Measurements from ENCODE around the gene NAT14.
"Not testable (repeated sequence)": the region's sequence is repeated elsewhere in the genome, so short reads cannot be mapped to it uniquely, and the experiment has no call there.

NAT14 gene

DNA sequence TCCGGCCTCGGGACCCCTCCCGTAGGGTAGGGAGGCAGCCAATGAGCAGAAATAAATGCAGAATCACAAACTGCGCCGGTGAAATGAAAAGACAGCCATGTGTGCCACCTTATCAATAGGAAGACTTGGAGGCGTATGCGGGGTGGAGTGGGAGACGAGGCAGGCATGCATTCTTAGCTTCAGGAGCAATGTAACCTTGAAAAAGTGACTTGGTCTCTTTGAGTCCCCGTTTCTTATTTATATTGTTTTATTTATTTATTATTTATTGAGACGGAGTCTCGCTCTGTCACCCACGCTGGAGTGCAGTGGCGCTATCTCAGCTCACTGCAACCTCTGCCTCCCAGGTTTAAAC is 19.2 kb downstream of the NAT14 start:
- no peak for DNase-seq

DNA sequence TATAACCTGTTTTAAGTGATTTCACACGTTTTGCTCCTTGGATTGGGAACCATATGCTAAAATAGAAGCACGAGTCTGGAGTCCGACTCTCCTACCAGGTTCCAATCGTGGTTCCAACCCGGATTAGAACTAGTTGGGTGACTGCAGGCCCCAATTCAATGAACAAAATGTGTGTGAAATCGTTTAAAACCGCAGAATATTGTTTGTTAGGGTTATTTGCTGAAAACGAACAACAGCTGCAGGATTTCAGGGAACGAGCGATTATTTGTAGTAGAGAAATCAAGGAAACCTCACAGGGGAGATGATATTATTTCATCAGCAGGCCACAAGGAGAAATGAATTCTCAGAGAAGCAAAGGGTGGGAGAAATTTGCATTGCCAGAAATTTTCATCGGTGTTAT is 20.0 kb downstream of the NAT14 start:
- DNase-seq = no peak

DNA sequence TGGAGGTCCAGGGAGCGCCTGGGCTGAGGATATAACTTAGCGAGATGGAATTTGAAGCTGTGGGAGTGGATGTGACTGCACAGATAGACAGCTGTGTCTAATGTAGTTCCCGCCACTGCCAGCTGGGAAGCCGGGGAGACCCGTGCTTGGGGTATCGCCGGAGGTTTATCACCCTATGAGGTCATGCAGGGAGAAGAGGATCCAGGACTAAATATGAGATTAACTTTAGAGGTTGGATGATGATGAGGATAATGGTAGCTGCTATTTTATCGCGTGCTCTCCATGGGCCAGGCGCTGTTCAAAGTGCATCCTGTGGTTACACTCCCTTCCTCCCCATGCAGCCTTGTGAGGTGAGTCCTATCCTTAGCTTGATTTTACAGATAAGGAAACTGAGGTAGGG is 23.1 kb downstream of the NAT14 start:
- no peak for DNase-seq

DNA sequence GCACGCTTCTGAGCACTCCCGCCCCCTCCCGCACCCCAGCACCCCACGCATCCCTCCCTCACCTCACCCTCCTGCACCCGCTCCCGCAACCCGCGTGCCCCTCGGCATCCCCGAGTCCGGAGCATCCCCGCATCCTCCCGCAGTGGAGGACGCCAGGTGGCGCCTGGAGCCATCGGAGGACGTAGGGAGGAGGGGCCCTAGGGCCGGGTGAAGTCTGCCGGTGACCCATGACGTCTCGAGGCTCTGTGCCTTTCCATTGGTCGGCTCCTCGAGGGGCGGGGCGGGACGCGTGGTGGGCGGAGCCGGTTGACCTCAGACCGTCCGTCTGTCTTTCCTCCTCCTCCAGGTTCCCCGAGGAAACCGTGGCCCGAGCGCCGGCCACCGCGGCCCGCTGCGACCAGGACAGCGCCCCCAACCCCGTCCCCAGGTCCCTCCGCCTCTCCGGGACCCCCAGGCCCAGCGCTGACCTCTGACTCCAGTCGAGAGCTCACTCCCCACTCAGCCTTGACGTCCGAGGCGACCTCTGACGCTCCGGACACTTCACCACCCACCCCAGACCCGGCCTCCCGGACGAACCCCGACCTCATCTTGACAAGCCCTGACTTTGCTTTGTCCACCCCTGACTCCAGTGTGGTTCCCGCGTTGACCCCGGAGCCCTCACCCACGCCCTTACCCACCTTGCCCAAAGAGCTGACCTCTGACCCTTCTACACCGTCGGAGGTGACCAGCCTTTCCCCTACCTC is 32.1 kb downstream of the NAT14 start:
- DNase-seq = peak; percentile 95

DNA sequence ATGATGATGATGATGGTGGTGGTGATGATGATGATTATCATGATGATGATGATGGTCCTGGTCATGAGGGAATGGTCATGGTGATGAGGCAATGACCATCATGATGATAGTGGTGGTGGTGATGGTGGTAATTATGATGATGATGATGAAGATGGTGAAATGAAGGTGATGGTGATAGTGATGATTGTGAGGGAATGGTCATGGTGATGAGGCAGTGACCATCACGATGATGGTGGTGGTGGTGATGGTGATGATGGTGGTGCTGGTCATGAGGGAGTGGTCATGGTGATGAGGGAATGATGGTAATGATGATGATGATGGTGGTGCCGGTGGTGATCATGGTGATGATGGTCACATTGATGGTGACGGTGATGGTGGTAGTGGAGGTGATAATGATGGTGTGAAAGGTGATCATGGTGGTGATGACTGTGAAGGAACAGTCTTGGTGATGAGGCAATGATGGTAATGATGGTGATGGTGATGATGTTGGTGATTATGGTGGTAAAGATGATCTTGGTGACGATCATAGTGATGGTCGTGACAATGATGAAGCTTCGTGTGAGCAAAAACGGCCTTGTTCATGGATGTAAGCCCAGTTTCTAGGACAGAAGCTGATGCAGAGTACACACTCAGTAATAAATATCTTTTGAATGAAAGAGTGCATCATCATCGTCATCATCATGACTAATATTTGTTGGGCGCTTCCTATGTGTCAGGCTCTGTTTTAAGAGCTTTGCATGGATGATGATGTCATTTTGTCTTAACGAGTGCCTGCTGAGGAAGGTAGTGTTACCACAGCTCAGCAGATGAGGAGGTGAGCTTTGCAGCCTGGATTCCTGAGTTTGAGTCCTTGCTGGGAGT is 34.7 kb downstream of the NAT14 start:
- DNase-seq = no peak

DNA sequence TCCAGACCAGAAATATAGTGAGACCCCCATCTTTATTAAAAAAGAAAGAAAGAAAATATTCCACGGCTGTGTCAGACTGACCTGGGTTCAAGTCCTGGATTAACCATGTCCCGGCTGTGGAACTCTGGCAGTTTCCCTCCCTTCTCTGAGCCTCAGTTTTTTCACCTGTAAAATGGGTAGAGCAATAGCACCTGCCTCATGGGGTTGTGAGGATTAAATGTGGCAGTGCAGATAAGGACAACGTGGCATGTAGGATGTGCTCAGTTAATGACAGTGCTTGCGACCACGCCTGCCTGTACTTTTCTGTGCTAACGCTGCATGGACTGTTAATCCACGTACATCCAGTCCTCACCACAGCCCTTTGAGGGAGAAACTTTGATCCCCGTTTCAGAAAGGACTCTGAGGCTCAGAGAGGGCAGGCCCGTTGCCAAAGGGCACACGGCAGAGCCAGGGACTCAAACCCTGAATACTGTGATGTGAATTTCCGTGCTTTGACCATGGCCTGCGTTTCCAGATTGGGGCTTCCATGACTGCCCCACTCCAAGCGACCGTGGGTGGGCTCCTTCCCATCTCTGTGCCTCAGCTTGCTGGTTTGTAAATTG is 35.8 kb downstream of the NAT14 start:
- no peak for DNase-seq

DNA sequence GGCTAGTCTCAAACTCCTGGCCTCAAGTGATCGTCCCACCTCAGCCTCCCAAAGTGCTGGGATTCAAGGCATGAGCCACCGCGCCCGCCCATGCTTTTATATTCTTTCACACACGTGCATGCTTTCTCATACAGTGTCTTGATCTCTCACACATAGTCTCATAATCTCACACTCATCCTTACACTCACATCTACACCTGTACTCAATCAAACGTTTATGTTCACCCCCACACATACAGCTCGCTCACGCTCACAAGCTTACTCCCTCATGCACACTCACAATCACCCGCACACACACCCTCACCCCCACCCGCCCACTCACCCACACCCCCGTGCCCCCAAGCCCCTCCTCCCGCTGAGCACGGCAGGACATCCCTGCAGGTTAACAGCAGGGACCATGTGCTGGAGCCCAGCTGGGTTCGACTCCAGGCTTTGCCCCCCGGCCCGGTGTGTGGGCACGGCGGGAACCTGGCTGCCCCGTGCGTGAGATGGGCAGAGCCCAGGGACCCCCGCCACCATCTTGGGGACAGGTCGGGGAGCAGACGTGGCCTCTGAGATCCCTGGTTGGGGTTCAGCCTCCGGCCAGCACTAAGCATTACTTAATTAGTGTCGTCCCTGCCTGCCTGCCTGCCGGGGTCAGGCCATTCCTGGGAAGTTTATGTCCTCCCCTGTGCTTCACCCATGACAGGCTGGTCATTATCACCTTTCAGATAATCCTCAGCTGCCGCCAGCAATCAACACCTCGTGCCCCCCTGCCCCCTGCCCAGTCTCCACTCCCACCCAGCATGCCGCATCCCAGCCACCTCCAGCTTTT is 40.5 kb downstream of the NAT14 start:
- DNase-seq = no peak

DNA sequence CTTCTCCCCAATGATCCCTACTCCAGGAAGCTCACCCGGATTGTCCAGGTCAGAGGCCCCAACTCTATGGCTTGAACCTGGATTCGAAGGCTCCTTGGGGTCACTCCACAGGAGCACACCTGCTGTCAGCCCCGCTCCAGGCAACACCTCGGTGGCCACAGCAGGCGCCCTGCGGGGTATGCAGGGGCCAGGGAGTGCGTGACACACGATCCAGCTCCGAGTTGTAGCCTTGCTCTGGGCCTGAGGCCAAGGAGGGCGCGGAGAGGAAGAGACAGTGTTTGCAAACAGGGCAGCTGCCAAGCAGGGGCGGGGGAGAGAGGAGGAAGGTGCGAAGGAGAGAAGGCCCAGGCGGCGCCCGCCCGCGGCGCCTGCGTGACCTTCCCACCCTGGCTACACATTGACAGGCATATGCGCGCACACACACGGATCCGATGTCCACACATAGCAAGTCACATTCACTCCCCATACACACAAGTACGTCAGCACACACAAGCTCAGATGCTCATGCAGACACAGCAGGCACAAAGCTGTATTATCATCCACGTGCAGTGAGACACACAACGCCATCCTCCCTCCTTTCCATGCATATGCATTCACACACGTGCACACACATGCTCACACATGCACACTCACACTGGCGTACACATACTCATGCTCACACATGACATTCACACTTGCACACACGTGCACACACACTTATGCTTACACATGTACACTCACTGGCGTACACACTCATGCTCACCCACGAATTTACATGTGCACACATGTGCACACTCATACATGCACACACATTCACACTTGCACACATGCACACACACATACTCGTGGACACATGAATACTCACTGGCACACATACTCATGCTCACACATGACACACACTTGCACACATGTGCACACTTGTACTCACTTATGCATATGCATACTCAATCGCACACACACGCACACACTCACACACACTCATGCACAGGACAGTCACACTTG is 41.5 kb downstream of the NAT14 start:
- DNase-seq = no peak

DNA sequence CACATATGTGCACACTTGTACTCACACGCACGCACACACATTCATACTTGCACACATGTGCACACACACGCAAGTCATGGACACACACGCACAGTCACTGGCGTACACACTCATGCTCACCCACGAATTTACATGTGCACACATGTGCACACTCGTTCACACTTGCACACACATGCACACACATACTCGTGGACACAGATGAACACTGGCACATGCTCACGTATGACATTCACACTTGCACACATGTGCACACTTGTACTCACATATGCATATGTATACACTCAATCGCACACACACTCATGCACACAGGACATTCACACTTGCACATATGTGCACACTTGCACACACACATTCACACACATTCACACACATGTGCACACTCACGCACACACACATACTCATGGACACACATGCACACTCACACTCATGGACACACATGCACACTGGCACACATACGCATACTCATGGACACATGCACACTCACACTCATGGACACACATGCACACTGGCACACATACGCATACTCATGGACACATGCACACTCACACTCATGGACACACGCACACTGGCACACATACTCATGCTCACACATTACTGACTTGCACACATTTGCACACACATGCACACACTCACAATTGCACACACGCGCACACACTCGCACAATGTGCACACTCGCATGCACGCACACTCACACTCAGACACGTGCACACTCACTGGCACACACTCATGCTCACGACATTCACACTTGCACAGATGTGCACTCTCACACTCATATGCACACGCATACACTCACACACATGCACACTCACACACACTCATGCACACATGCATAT is 42.4 kb downstream of the NAT14 start:
- DNase-seq = no peak

DNA sequence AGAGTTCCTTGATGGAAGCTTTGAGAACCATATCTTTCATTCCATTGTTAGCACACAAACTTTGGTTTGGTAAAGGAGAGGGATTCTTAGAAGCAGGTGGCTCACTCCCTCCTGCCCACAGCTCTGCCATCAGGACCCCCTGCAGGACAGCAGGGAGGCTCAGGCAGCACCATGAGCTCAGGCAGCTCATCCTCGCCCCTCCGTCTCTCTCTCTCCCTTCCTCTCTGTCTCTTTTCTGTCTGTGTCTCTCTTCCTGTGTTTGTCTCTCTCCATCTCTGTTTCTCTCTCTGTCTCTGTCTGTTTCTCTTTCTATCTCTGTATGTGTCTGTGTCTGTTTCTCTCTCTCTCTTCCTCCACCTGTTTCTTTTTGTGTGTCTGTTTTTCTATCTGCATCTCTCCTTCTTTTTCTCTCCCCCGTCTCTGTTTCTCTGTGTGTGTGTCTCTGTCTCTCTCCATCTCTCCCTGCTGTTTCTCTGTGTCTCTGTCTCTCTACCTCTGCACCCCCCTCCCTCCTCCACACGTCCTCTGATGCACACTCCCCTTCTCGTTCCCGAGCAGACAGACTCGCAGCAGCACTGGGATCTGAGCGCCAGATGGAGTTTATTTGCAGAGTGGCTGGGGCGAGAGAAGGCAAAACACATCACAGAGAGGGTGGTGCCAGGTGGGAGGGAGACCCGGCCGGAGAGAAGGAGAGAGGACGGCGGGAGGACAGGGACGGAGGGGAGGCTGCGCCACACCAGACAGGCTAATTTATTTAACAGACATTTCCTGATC is 43.2 kb downstream of the NAT14 start:
- no peak for DNase-seq

DNA sequence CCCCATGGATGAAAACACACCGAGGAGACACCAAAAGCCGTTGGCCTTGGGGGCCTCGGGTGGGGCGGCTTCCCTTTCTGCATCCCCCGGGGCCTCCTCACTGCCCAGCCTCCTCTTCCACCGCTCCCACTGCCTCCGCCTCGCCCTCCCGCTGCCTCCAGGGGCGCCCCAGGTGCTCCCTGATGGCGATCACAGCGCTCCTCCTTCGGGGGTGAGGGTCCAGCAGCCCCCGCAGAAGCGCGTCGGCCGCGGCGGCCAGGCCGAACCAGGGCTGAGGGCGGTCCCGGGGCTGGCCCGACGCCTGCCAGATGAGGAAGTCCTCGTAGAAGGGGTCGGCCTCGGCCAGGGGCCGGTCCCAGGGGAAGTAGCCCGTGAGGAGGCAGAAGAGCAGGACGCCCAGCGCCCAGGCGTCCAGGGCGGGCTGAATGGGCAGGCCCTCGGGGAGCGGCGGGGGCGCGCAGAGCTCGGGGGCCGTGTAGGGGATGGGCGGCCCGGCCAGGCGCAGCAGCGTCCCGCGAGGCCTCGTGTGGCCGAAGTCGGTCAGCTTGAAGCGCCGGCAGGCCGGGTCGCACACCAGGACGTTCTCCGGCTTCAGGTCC is 44.7 kb downstream of the NAT14 start:
- no peak for DNase-seq

DNA sequence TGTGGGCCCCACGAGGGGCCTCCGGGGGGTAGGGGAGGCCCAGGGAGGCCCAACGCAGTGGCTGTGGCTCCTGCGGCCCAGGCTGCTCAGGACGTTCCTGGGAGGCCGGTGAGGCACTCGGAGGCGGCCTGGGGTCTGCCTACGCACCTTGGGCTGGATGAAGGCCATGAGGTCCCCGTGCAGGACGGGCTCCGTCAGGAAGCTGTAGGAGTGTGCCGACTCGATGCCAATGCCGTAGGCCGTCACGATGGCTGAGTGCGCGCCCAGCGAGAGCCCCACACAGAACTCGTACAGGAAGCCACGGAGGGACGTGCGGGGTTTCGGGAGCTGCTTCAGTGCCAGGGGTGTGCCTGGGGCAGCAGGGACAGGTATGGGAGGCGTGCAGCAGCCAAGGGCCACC is 46.0 kb downstream of the NAT14 start:
- DNase-seq = no peak

DNA sequence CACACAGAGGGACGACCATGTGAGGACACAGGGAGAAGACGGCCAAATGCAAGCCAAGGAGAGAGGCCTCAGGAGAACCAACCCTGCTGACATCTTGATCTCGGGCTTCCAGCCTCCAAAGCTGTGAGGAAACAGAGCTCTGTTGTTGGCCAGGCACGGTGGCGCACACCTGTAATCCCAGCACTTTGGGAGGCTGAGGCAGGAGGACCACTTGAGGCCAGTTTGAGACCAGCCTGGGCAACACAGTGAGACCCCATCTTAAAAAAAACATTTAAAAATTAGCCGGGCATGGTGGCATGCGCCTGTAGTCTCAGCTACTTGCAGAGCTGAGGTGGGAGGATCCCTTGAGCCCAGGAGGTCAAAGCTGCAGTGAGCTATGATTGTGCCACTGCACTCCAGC is 49.3 kb downstream of the NAT14 start:
- DNase-seq = not testable (repeated sequence)

DNA sequence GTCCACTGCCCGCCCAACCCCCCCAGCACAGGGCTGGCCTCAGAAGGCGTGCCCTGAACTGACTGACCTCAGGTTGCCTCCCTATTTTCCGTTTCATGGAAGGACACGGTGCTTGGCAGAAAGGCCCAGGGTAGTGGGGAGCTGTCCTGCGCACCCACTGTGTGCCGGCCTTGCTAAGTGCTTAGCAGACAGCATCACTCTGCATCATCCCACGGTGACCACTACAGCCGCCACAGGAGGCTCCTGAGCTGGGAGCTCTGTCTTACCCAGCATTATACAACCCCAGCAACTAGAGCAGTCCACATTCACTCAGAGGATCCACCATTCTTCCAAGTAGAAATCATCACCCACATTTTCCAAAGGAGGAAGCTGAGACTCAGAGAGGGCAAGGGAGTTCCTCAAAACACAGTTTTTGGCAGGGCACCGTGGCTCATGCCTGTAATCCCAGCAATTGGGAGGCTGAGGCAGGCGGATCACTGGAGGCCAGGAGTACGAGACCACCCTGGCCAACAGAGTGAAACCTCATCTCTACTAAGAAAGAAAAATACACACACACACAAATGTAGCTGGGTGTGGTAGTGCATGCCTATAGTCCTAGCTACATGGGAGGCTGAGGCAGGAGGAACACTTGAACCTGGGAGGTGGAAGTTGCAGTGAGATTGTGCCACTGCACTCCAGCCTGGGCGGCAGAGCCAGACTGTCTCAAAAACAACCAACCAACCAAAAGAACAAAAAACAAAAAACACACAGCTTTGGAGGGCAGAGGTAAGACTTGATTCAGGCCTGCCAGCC is 50.4 kb downstream of the NAT14 start:
- DNase-seq = no peak

DNA sequence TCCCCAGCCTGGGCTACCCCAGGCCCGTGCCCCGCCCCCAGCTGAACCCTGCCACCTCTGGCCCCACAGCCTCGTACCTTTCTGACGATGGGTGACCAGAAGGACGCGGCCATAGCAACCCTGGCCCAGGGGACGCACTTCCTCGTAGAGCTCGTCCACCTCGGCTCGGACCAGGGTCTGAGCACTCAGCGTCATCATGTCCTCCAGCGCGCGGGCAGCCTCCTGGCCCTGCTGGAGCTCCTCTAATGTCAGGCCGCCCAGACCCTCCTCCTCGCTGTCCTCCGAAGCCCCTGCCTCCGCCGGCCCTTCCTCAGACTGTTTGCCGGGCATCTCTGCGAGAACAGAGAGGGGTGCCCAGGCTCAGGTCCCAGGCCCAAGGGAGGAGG is 51.0 kb downstream of the NAT14 start:
- no peak for DNase-seq

DNA sequence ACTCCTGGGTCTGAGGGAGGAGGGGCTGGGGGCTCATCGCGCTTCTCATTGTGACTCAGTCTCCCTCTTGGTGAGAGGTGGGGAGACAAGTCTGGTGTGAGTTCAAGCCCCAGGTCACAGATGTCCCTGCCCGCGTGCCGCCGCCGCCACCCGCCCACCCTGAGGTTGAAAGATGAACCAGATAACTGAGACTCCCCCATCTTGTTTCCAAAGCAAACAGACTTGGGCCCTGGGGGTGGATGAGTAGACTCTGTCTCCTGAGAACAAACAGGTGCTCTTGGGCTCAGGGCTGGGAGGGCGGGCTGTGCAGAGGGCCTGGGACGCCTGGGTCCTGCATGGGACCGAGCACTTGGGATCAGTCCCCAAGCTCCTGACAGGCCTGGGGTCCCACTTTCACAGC is 51.4 kb downstream of the NAT14 start:
- no peak for DNase-seq
